Brain microvascular endothelial cell (primary cell): ENCODE results near the gene GSE1.

Experiments
- DNase-seq: peaks from one replicate; pipeline ENCODE4 v3.0.0-alpha.2; 2020
- H3K27ac ChIP-seq: fragments of 250-450 bp; sonication (Bioruptor Pico); 2 replicates; pipeline ENCODE4 v1.5.1; 2020; ENCODE audit warnings: mild to moderate bottlenecking, moderate library complexity
- H3K27me3 ChIP-seq: fragments of 250-450 bp; sonication (Bioruptor Pico); replicated peaks from 2 replicates; pipeline ENCODE4 v1.5.1; 2020; ENCODE audit warnings: mild to moderate bottlenecking
- H3K36me3 ChIP-seq: fragments of 250-450 bp; sonication (Bioruptor Pico); replicated peaks from 2 replicates; pipeline ENCODE4 v1.5.1; 2020; ENCODE audit warnings: mild to moderate bottlenecking
- H3K4me3 ChIP-seq: 2 replicates; pipeline ENCODE4 v1.5.1; 2011; ENCODE audit warnings: low read depth, mild to moderate bottlenecking, control low read depth, low read length, moderate library complexity
- CTCF ChIP-seq: IDR thresholded peaks from 2 replicates; pipeline ENCODE4 v1.5.1; 2011; ENCODE audit warnings: low read depth, mild to moderate bottlenecking, moderate library complexity, low read length, control low read depth, inconsistent platforms; ENCODE audit errors: missing control alignments
- in situ Hi-C: cut with HindIII; loops from 2 replicates; pipeline ENCODE4 v1.10.0; 2017; ENCODE audit warnings: low sequenced_read_pairs, low pct_ligation_motif_present

The GSE1 gene

GRCh38 chr16:85612801-85613603, at the start of gene GSE1:
GSE1 (plus strand) TSS chr16:85613322; CDS start chr16:85613392, 70 bp downstream.
- in situ Hi-C loops = no loop called here
- Histone ChIP-seq H3K27me3 (peaks cover 3% of the 10 kb centered on the region), H3K4me3 (peak within 1 kb of the TSS; percentile 15), H3K36me3 (no peaks in the 10 kb centered on the region), H3K27ac (no peak within 1 kb of the TSS)
- no peak for TF ChIP-seq CTCF
- DNase-seq = peak; percentile 56

DNA sequence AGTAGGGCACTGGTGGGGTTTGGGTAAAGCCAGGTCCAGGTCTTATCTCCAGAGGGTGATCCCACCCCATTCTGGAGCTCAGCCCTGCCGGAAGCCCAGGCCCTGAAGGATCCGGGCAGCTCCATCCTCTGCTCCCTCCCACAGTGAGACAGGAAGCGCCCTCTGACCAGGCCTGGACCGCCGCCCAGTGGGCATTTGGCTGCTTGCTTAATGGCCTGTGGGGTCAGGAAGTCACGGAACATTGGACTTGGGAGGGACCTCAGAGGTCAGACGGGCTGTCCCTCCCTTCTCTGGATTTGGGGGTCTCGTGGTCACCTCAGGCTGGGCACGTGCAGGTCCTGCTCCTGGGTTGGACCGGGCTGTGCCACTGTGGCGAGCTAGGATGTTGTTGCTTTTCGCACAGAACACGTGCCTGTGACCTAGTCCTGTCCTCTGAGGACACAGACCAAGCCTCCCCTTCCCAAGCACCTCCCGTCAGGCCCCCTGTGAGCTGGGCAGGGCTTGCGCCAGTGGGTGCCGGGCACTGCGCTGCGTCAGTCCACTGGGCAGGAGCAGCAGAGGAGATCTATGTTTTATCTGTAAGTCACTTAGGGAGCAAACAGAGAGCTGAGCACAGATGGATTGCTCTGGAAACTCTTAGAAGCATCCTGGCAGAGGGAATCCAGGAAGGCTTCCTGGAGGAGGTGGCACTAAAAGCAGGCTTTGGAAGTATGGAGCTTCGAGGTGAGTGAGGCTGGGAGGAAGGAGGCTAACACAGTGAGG, 49.4 kb upstream of the GSE1 start:
- no peaks in the 10 kb centered on the region for H3K27me3 ChIP-seq
- in situ Hi-C loops = no loop called here
- peak; percentile 50 for TF ChIP-seq CTCF
- H3K27ac ChIP-seq = no peak overlapping the region
- no peak for DNase-seq
- no peaks in the 10 kb centered on the region for H3K36me3 ChIP-seq
- H3K4me3 ChIP-seq = no peak overlapping the region

DNA sequence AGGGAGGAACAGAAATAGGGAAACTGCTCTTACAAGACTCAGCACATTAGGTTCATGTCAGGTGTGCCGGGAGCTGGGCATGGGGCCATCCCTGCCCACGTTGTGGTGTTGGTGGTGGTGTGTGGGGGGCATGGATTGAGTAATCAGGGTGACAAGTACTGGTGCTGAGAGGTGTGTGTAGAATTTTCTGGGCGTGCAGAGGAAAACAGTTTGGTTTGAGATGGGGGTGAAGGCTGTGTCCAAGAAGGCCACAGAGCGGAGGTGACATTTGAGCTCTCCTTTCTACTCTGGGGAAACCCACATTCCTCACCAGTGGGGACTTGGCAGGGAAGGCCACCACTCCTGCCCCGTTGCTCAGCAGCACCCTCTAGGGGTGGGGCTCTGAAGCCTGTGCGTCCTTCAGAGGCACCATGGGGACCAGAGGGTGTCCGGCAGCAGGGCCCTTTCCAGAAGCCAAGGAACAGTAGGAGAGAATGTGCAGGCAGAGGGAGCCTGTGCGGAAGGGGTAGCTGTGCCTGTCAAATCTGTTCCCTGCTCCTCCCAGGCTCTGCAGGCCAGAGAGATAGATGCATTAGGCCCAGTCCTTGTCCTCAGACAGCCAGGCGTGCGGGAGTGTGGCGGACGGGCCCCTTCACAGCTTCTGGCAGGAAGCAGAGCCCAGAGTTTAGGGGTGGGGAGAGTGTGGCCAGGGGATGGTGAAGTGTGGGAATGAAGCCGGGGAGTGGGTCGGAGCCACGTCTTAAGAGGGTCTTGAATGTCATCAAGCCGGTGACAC, 48.7 kb upstream of the GSE1 start:
- Histone ChIP-seq H3K27me3 (no peaks in the 10 kb centered on the region), H3K27ac (no peak overlapping the region), H3K4me3 (no peak overlapping the region), H3K36me3 (no peaks in the 10 kb centered on the region)
- DNase-seq = no peak
- TF ChIP-seq CTCF = peak; percentile 72
- in situ Hi-C loops = no loop called here

- TF ChIP-seq CTCF = no peak
- no peaks in the 10 kb centered on the region for H3K36me3 ChIP-seq
- in situ Hi-C loops = no loop called here
- no peak overlapping the region for H3K27ac ChIP-seq
- DNase-seq = no peak
- no peaks in the 10 kb centered on the region for H3K27me3 ChIP-seq
- H3K4me3 ChIP-seq = no peak overlapping the region
Measured at GRCh38 chr16:85565340-85565739, 47.8 kb upstream of the GSE1 start.

DNA sequence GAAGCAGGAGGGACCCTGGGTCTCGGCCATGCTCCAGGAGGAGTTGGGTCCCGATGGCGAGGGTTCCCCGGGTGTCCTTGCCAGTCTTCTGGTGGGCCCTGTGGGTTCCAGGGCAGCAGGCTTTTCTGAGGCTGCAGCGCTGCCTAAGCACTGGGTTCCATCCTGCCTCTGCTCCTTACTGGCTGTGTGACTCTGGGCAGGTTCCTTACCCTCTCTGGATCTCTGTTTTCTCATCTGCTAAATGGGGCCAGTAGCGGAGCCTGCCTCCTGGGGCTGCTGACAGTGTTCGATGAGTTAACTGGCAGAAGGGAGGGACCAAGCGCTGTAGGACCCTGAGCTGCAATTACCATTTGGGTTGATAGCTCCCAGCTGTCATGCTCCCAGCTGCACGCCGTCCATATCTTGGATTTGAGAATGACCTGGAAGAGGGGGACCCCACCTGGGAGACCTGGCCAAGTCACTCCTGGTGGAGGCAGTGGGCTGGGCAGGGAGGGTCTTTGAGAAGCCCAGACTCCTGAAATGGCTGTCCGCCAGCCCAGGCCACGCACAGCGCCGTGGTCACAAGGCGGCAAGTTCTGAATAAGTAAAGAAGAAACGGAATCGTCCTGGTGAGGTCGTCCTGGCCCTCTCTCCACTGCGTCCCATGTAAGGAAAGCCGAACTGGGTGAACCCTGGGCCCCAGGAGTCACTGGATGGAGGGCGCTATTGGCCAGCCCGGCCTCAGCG, 47.2 kb upstream of the GSE1 start:
- H3K4me3 ChIP-seq = no peak overlapping the region
- in situ Hi-C loops = no loop called here
- no peak for DNase-seq
- H3K27ac ChIP-seq = no peak overlapping the region
- H3K36me3 ChIP-seq = no peaks in the 10 kb centered on the region
- no peak for TF ChIP-seq CTCF
- H3K27me3 ChIP-seq = no peaks in the 10 kb centered on the region
